LNCaP clone FGC (cell line): ENCODE results near the gene MOB1B.

Experiments used
- DNase-seq: peaks from one replicate; pipeline ENCODE4 v3.0.0-alpha.2; 2011; ENCODE audit warnings: low read depth
- H3K4me3 ChIP-seq: 2 replicates; pipeline ENCODE4 v1.5.1; 2011; ENCODE audit warnings: mild to moderate bottlenecking, low read depth, low read length, control low read depth
- CTCF ChIP-seq: IDR thresholded peaks from 2 replicates; pipeline ENCODE4 v1.5.1; 2012; ENCODE audit warnings: mild to moderate bottlenecking; ENCODE audit not compliant: control insufficient read depth, insufficient read depth; ENCODE audit errors: extremely low read depth

The MOB1B gene

GRCh38 chr4:70873216-70873615 lies 29.0 kb upstream of the MOB1B start:
- DNase-seq, result no peak
- TF ChIP-seq CTCF, result no peak

GRCh38 chr4:70874268-70875156 lies 27.7 kb upstream of the MOB1B start:
- no peak for DNase-seq
- H3K4me3 ChIP-seq, result no peak overlapping the region
- TF ChIP-seq CTCF, result no peak

More at GRCh38 chr4:70873216-70873615, 29.0 kb upstream of the MOB1B start:
- H3K4me3 ChIP-seq, result no peak overlapping the region

- DNase-seq, result no peak
Measured at GRCh38 chr4:70877556-70877955, 24.6 kb upstream of the MOB1B start.

GRCh38 chr4:70880739-70881138 lies 21.4 kb upstream of the MOB1B start:
- H3K4me3 ChIP-seq, result no peak overlapping the region
- TF ChIP-seq CTCF, result no peak
- no peak for DNase-seq

More at GRCh38 chr4:70877556-70877955, 24.6 kb upstream of the MOB1B start:
- H3K4me3 ChIP-seq, result no peak overlapping the region
- no peak for TF ChIP-seq CTCF

- DNase-seq, result no peak
- no peak overlapping the region for H3K4me3 ChIP-seq
- no peak for TF ChIP-seq CTCF
Measured at GRCh38 chr4:70885174-70885573, 17.0 kb upstream of the MOB1B start.

- H3K4me3 ChIP-seq, result no peak overlapping the region
- no peak for TF ChIP-seq CTCF
- DNase-seq, result no peak
Measured at GRCh38 chr4:70892086-70892769, 9.9 kb upstream of the MOB1B start.
